RWPE1 (cell line): Measurements from ENCODE around the gene CDH13.
A peak's percentile ranks its signal among the peaks of the same experiment; 100 is the strongest.
"Not testable (repeated sequence)": the region's sequence is repeated elsewhere in the genome, so short reads cannot be mapped to it uniquely, and the experiment has no call there.

ENCODE experiments used
- CTCF ChIA-PET: fragments of 350-600 bp; sonication (Branson Sonifier 250); formaldehyde crosslinking; extraction: SDS; loops from one replicate; lab custom pipeline; 2021; lab: Yijun Ruan, JAX
- POLR2A ChIA-PET: fragments of 400-600 bp; formaldehyde crosslinking; extraction: SDS; loops from one replicate; lab custom pipeline; 2020; ENCODE audit warnings: antibody characterized with exemption; ENCODE audit not compliant: low non-redundant PET; lab: Yijun Ruan, JAX
- DNase-seq: peaks from one replicate; pipeline ENCODE4 v3.0.0; 2012; ENCODE audit warnings: low spot score
- H3K27ac ChIP-seq: fragments of 450-650 bp; 2 replicates; pipeline ENCODE4 v1.5.1; 2017
- TF ChIP-seq, protein P1 (sequence below): fragments of 450-650 bp; conservative IDR thresholded peaks from 2 replicates; pipeline ENCODE4 v1.5.1; 2017; ENCODE audit warnings: low read depth, mild to moderate bottlenecking

The CDH13 gene

GRCh38 chr16:82926500-82926899 is 299.7 kb downstream of the CDH13 start:
- POLR2A ChIA-PET = no interaction called here
- CTCF ChIA-PET = interaction anchor here (0.8 kb wide), 1 partner anchor 18 kb away, joined by 3 read pairs; no protein-coding TSS in a partner anchor
- TF ChIP-seq, protein P1, sequence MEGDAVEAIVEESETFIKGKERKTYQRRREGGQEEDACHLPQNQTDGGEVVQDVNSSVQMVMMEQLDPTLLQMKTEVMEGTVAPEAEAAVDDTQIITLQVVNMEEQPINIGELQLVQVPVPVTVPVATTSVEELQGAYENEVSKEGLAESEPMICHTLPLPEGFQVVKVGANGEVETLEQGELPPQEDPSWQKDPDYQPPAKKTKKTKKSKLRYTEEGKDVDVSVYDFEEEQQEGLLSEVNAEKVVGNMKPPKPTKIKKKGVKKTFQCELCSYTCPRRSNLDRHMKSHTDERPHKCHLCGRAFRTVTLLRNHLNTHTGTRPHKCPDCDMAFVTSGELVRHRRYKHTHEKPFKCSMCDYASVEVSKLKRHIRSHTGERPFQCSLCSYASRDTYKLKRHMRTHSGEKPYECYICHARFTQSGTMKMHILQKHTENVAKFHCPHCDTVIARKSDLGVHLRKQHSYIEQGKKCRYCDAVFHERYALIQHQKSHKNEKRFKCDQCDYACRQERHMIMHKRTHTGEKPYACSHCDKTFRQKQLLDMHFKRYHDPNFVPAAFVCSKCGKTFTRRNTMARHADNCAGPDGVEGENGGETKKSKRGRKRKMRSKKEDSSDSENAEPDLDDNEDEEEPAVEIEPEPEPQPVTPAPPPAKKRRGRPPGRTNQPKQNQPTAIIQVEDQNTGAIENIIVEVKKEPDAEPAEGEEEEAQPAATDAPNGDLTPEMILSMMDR = no peak
- DNase-seq = no peak
- H3K27ac ChIP-seq = no peak overlapping the region

- POLR2A ChIA-PET, H3K27ac ChIP-seq, CTCF ChIA-PET, DNase-seq: not testable (repeated sequence)
These were observed 307.2 kb downstream of the CDH13 start for GRCh38 chr16:82933933-82934332.

- no peak overlapping the region for H3K27ac ChIP-seq
- POLR2A ChIA-PET = no interaction called here
- no peak for DNase-seq
- TF ChIP-seq, protein P1 = no peak
- CTCF ChIA-PET = no interaction called here
These were observed 309.0 kb downstream of the CDH13 start for GRCh38 chr16:82935766-82936165.

- POLR2A ChIA-PET = no interaction called here
- no peak overlapping the region for H3K27ac ChIP-seq
- DNase-seq = peak; percentile 13
- TF ChIP-seq, protein P1 = no peak
- CTCF ChIA-PET = no interaction called here
These were observed 310.3 kb downstream of the CDH13 start for GRCh38 chr16:82936941-82937551.

DNA sequence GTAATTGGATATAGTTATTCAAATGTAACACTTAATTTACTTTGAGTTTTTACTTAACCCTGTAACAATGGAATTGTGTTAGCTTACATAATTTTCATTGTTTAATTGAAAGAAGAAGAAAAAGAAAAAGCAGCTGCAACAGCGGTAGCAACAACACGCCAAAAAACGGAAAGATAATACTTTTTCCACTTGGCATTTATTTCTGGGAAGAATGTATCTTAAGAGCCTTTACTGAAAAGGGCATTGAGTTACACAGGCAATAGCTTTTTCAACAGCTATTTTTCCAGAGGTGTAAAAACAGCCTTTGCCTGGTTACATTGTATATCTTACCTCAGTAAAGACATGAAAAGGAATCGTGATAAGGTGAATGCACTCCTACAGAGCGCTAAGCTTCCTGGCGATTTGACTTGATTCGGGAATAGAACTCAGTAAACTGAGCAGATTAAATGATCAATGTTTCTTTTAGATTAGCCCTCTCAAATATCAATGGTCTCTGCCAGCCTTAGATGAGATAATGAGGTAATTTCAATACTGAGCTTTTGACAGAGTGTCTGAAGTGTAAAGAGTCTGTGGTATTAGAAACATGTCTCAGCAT is 311.3 kb downstream of the CDH13 start:
- ChIA-PET CTCF (no interaction called here), POLR2A (no interaction called here)
- TF ChIP-seq, protein P1 = no peak
- H3K27ac ChIP-seq = no peak overlapping the region
- DNase-seq = no peak

- ChIA-PET POLR2A (no interaction called here), CTCF (no interaction called here)
- no peak overlapping the region for H3K27ac ChIP-seq
- no peak for DNase-seq
- TF ChIP-seq, protein P1 = no peak
These were observed 316.6 kb downstream of the CDH13 start for GRCh38 chr16:82943371-82943770.

DNA sequence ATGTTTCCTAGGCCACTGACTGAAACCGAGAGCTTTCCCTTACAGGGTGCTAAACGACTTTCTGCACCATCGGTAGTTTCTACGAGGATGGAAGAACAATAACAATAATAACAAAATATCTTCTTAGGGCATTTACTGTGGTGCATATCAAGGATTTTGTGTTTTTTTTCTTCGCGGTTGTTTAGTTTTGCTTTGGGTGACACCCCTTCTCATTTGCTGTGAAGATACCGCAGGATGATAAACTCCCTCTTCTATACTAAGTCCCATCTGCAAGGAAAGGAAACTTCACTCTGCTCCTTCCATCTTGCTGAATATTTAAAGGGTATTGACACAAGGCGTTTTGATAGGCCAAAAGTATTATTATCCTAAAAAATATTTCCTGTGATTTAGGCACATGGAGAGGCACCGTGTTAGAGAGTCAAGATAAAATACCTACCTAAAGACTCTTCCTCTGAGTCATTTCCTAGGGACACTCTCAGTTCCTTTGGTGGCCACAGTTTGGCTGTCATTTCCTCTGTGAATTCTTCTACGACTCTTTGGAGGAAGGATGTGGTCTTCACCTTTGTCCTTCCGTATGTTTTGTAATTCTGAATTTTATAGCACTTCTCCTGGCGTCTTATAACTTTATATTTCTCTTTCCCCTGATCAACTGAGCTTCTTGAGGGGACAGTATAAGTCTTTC is 318.8 kb downstream of the CDH13 start:
- DNase-seq = no peak
- CTCF ChIA-PET = no interaction called here
- TF ChIP-seq, protein P1 = no peak
- POLR2A ChIA-PET = no interaction called here
- no peak overlapping the region for H3K27ac ChIP-seq
